CD14-positive monocyte (primary cell): ENCODE data around the gene TEX38. TPM values are rescaled to one million over a fixed set of nuclear protein-coding genes. Genes with fewer than 3 reads are reported as not detected.

ENCODE experiments used
- DNase-seq, 3 donors: peaks; one replicate each; pipeline ENCODE4 v3.0.0-alpha.2; 2011 to 2022
- H2AFZ ChIP-seq: 2 replicates; pipeline ENCODE4 v1.6.0; 2012; ENCODE audit warnings: mild to moderate bottlenecking, low read depth, low read length, inconsistent platforms; ENCODE audit not compliant: insufficient read depth, poor library complexity, severe bottlenecking
- H3K27ac ChIP-seq, 2 donors: 1 replicate in 1 of 2; 2 replicates in 1 of 2; pipeline ENCODE4 v1.5.1; 2012 to 2013; ENCODE audit warnings: low read length in 2 of 2, control low read depth in 1 of 2, inconsistent platforms in 1 of 2, low read depth in 1 of 2, mild to moderate bottlenecking in 1 of 2
- H3K27me3 ChIP-seq, 2 donors: one replicate each; pipeline versions ENCODE4 v1.6.0 to v1.6.1; 2011 to 2013; ENCODE audit warnings: low read length in 2 of 2; ENCODE audit not compliant: control insufficient read depth in 2 of 2, insufficient read depth in 2 of 2
- H3K36me3 ChIP-seq, 2 donors: replicated peaks in 1 of 2; 1 replicate in 1 of 2; 2 replicates in 1 of 2; pipeline versions ENCODE4 v1.5.1 to v1.6.1; 2012 to 2013; ENCODE audit warnings: low read length in 2 of 2, control low read depth in 1 of 2, inconsistent platforms in 1 of 2, mild to moderate bottlenecking in 1 of 2; ENCODE audit not compliant: insufficient read depth in 2 of 2, control insufficient read depth in 1 of 2
- H3K4me1 ChIP-seq, 2 donors: 1 replicate in 1 of 2; 2 replicates in 1 of 2; pipeline versions ENCODE4 v1.5.1 to v1.6.1; 2012 to 2013; ENCODE audit warnings: low read length in 2 of 2, control low read depth in 1 of 2, inconsistent platforms in 1 of 2, mild to moderate bottlenecking in 1 of 2, moderate library complexity in 1 of 2; ENCODE audit not compliant: insufficient read depth in 2 of 2, control insufficient read depth in 1 of 2
- H3K4me2 ChIP-seq: replicated peaks from 2 replicates; pipeline ENCODE3; 2012; ENCODE audit warnings: low read length, moderate library complexity, mild to moderate bottlenecking; ENCODE audit not compliant: poor library complexity, severe bottlenecking; ENCODE audit errors: extremely low read depth
- H3K4me3 ChIP-seq, 3 experiments: fragments of 200-600 bp in 1 of 3; sonication (generic) in 1 of 3; replicated peaks in 1 of 3; 1 replicate in 2 of 3; 2 replicates in 1 of 3; pipeline ENCODE4 v1.5.1; 2011 to 2013; ENCODE audit warnings: low read length in 3 of 3, mild to moderate bottlenecking in 3 of 3, control low read depth in 2 of 3, low read depth in 2 of 3, inconsistent platforms in 1 of 3, moderate library complexity in 1 of 3
- H3K79me2 ChIP-seq: 2 replicates; pipeline ENCODE4 v1.6.0; 2012; ENCODE audit warnings: mild to moderate bottlenecking, control low read depth, inconsistent platforms, low read length, moderate library complexity; ENCODE audit not compliant: insufficient read depth
- H3K9ac ChIP-seq: 2 replicates; pipeline ENCODE4 v1.6.0; 2017; ENCODE audit warnings: low read length, mild to moderate bottlenecking; ENCODE audit not compliant: insufficient read depth, poor library complexity, severe bottlenecking
- H3K9me3 ChIP-seq, 2 donors: replicated peaks in 1 of 2; 1 replicate in 1 of 2; 2 replicates in 1 of 2; pipeline versions ENCODE4 v1.5.1 to v1.6.1; 2012 to 2013; ENCODE audit warnings: low read length in 2 of 2, control low read depth in 1 of 2; ENCODE audit not compliant: control insufficient read depth in 1 of 2, insufficient read depth in 1 of 2
- H4K20me1 ChIP-seq: 2 replicates; pipeline ENCODE4 v1.6.0; 2012; ENCODE audit warnings: mild to moderate bottlenecking, low read length, control low read depth, moderate library complexity; ENCODE audit not compliant: insufficient read depth
- H3K27ac Mint-ChIP-seq, 7 donors: one replicate each; pipeline ENCODE4 v1.8.0; 2020; ENCODE audit warnings: mild to moderate bottlenecking in 7 of 7, mixed read lengths in 7 of 7, moderate library complexity in 6 of 7, inconsistent platforms in 2 of 7
- H3K27me3 Mint-ChIP-seq, 3 donors: one replicate each; pipeline ENCODE4 v1.8.0; 2021 to 2022; ENCODE audit warnings: low read depth in 3 of 3, mild to moderate bottlenecking in 3 of 3, mixed read lengths in 3 of 3, moderate library complexity in 3 of 3, inconsistent platforms in 1 of 3
- H3K36me3 Mint-ChIP-seq, 2 donors: one replicate each; pipeline ENCODE4 v1.8.0; 2020; ENCODE audit warnings: mixed read lengths in 2 of 2, inconsistent platforms in 1 of 2, mild to moderate bottlenecking in 1 of 2
- H3K4me1 Mint-ChIP-seq: one replicate; pipeline ENCODE4 v1.8.0; 2020; ENCODE audit warnings: mild to moderate bottlenecking, mixed read lengths
- H3K4me3 Mint-ChIP-seq, 2 donors: one replicate each; pipeline ENCODE4 v1.8.0; 2020; ENCODE audit warnings: mild to moderate bottlenecking in 2 of 2, mixed read lengths in 2 of 2, moderate library complexity in 1 of 2
- H3K9me3 Mint-ChIP-seq, 7 donors: one replicate each; pipeline ENCODE4 v1.8.0; 2020 to 2022; ENCODE audit warnings: mixed read lengths in 7 of 7, mild to moderate bottlenecking in 6 of 7, moderate library complexity in 6 of 7, inconsistent platforms in 2 of 7
- CTCF ChIP-seq: fragments of 200-600 bp; IDR thresholded peaks from one replicate; pipeline ENCODE4 v1.8.0; 2022; ENCODE audit warnings: antibody characterized with exemption, mild to moderate bottlenecking
- WGBS: methylation state at CpG from one replicate; pipeline ENCODE4 v1.1.5; 2013; ENCODE audit warnings: missing lambda C conversion rate; ENCODE audit not compliant: insufficient coverage; 5-methylcytosine and 5-hydroxymethylcytosine counted together
- intact Hi-C, 2 donors: fragments of 100-400 bp; cut with micrococcal nuclease; formaldehyde crosslinking; loops; one replicate each; pipeline versions ENCODE4 v1.15.0 to v1.15.1; 2023
- polyA plus RNA-seq, 3 donors: library from polyadenylated mRNA; depleted of rRNA in 1 of 3; unstranded in 2 of 3; stranded (reverse) in 1 of 3; fragments of 300-500 nt in 2 of 3; fragments of >200 nt in 1 of 3; fragmentation: Illumina TruSeq in 2 of 3; gene quantifications; 1 replicate in 2 of 3; 2 replicates in 1 of 3; pipeline ENCODE4 v1.2.3, GENCODE V29; 2012 to 2021

The TEX38 gene
- polyA plus RNA-seq, 3 donors: not detected

GRCh38 chr1:46643368-46643775 lies 28.3 kb upstream of the TEX38 start:
- Histone ChIP-seq H3K4me3 (no peak overlapping the region), H3K27me3 (no peaks in the 10 kb centered on the region), H3K79me2 (no peaks in the 10 kb centered on the region), H3K4me2 (no peak overlapping the region), H3K9ac (no peak overlapping the region), H3K27ac (no peak overlapping the region), H2AFZ (no peak overlapping the region), H4K20me1 (no peaks in the 10 kb centered on the region), H3K4me1 (no peaks in the 10 kb centered on the region), H3K9me3 (peaks cover 0 to 5% of the 10 kb centered on the region in 2 donors), H3K36me3 (peaks cover 11 to 41% of the 10 kb centered on the region in 2 donors)
- H3K4me3 Mint-ChIP-seq: no peak overlapping the region
- no peaks in the 10 kb centered on the region for H3K9me3 Mint-ChIP-seq
- H3K4me1 Mint-ChIP-seq: peaks cover 2% of the 10 kb centered on the region
- no peak overlapping the region for H3K27ac Mint-ChIP-seq
- no peaks in the 10 kb centered on the region for H3K27me3 Mint-ChIP-seq
- H3K36me3 Mint-ChIP-seq: peaks cover 29 to 52% of the 10 kb centered on the region in 2 donors
- no peak for DNase-seq
- TF ChIP-seq CTCF: no peak
- intact Hi-C loops: no loop called here

- H3K4me1 Mint-ChIP-seq: peaks cover under 1% of the 10 kb centered on the region
These were observed 25.8 kb upstream of the TEX38 start for GRCh38 chr1:46645815-46646214.

More at GRCh38 chr1:46645815-46646214, 25.8 kb upstream of the TEX38 start:
- Histone ChIP-seq H2AFZ (no peak overlapping the region), H3K4me3 (no peak overlapping the region), H3K9ac (no peak overlapping the region), H3K4me1 (no peaks in the 10 kb centered on the region), H3K27me3 (no peaks in the 10 kb centered on the region), H3K9me3 (peaks cover 0 to 9% of the 10 kb centered on the region in 2 donors), H3K4me2 (no peak overlapping the region), H3K27ac (no peak overlapping the region), H3K79me2 (no peaks in the 10 kb centered on the region), H4K20me1 (no peaks in the 10 kb centered on the region), H3K36me3 (peaks cover 20 to 60% of the 10 kb centered on the region in 2 donors)
- Mint-ChIP-seq H3K4me3 (no peak overlapping the region), H3K27me3 (no peaks in the 10 kb centered on the region), H3K27ac (no peak overlapping the region), H3K36me3 (peaks cover 39 to 61% of the 10 kb centered on the region in 2 donors), H3K9me3 (peaks cover 0 to 11% (median 7%) of the 10 kb centered on the region in 7 donors)
- TF ChIP-seq CTCF: no peak
- no peak for DNase-seq
- intact Hi-C loops: no loop called here
- 100% methylated on average over 3 of the region's 4 CpGs for WGBS
